Brain pericyte (primary cell): Measurements from ENCODE around the gene CFAP61.

Experiments
- DNase-seq: peaks from one replicate; pipeline ENCODE4 v3.0.0-alpha.2; 2012; ENCODE audit warnings: low read depth, low spot score

The CFAP61 gene

GRCh38 chr20:20395903-20396568 lies 343.7 kb downstream of the CFAP61 start:
- no peak for DNase-seq

GRCh38 chr20:20396794-20397193 lies 344.5 kb downstream of the CFAP61 start:
- DNase-seq = no peak

GRCh38 chr20:20398123-20398522 lies 345.8 kb downstream of the CFAP61 start:
- DNase-seq = no peak

- DNase-seq = no peak
Observed at GRCh38 chr20:20399531-20400500, 347.5 kb downstream of the CFAP61 start.

GRCh38 chr20:20401991-20402390 lies 349.7 kb downstream of the CFAP61 start:
- DNase-seq = no peak

GRCh38 chr20:20404633-20405032 lies 352.3 kb downstream of the CFAP61 start:
- no peak for DNase-seq

GRCh38 chr20:20405623-20406022 lies 353.3 kb downstream of the CFAP61 start:
- no peak for DNase-seq

GRCh38 chr20:20406306-20406705 lies 354.0 kb downstream of the CFAP61 start:
- DNase-seq = no peak

GRCh38 chr20:20407891-20408805 lies 355.8 kb downstream of the CFAP61 start:
- no peak for DNase-seq

- DNase-seq = no peak
Observed at GRCh38 chr20:20409331-20409730, 357.0 kb downstream of the CFAP61 start.
